Fibroblast of skin of back (primary cell): ENCODE measurements around the gene STAG1. TPM values are rescaled to one million over a fixed set of nuclear protein-coding genes. Genes with fewer than 3 reads are reported as not detected.
"Not testable (repeated sequence)": the region's sequence is repeated elsewhere in the genome, so short reads cannot be mapped to it uniquely, and the experiment has no call there.

Experiments used
- DNase-seq: peaks from one replicate; pipeline ENCODE4 v3.0.0-alpha.2; 2013
- polyA plus RNA-seq, 2 experiments: library from polyadenylated mRNA; unstranded; fragments of 120-200 nt; gene quantifications; one replicate each; pipeline ENCODE4 v1.2.1, GENCODE V29; 2013; ENCODE audit not compliant: insufficient read length in 2 of 2

Gene STAG1
- 25.0 TPM for polyA plus RNA-seq (2013, experiment 1 of 2; ENCODE audit: insufficient read length)
- polyA plus RNA-seq (2013, experiment 2 of 2; ENCODE audit: insufficient read length) = 19.5 TPM

DNA sequence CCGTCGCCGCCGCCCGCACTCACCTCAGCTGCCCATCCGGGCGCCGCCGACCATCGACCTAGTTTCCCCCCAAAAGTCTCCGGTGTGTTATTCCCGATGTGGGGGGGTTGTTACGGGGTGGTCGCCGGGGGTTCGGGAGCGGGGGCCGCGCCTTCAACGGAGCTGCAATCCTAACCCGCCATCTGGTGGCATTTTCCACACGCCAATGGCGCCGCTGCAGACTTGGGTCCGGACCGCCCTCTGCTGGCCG, at the start of gene STAG1:
TSS of gene STAG1 (minus strand) at position 207 of the 250 bp plus-strand sequence. CDS start 121,480 bp downstream, outside the sequence.
- no peak for DNase-seq

GRCh38 chr3:136801146-136801545, 49.0 kb upstream of the STAG1 start:
- DNase-seq = not testable (repeated sequence)

- DNase-seq = no peak
Measured at GRCh38 chr3:136792556-136793330, 40.6 kb upstream of the STAG1 start.

DNA sequence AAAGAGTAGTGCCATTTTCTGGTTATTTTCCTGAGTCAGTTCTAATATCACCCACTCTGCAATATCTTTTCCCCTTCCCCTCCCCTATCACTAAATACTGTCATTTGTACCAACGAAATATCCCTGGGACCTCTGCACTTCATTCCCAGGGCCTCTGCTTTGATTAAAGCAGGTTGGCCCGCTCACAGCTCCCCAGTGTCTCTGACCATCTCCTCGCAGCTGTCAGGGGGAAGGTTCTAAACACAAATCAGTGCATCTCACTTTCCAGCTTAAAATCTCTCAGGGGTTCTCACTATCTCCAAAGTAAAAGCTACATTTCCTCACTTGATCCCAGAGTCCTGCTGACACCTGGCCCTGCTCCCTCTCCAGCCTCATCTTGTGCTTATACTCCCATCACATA, 38.6 kb upstream of the STAG1 start:
- DNase-seq = no peak

- DNase-seq = no peak
Measured at GRCh38 chr3:136789976-136790375, 37.8 kb upstream of the STAG1 start.

GRCh38 chr3:136788154-136788553, 36.0 kb upstream of the STAG1 start:
- no peak for DNase-seq

- peak; percentile 30 for DNase-seq
Measured at GRCh38 chr3:136787349-136787748, 35.2 kb upstream of the STAG1 start.

GRCh38 chr3:136783708-136784191, 31.6 kb upstream of the STAG1 start:
- no peak for DNase-seq

GRCh38 chr3:136780741-136781140, 28.6 kb upstream of the STAG1 start:
- DNase-seq = no peak

- DNase-seq = peak; percentile 53
Measured at GRCh38 chr3:136778865-136779264, 26.7 kb upstream of the STAG1 start.

GRCh38 chr3:136772709-136773108, 20.5 kb upstream of the STAG1 start:
- peak; percentile 35 for DNase-seq

DNA sequence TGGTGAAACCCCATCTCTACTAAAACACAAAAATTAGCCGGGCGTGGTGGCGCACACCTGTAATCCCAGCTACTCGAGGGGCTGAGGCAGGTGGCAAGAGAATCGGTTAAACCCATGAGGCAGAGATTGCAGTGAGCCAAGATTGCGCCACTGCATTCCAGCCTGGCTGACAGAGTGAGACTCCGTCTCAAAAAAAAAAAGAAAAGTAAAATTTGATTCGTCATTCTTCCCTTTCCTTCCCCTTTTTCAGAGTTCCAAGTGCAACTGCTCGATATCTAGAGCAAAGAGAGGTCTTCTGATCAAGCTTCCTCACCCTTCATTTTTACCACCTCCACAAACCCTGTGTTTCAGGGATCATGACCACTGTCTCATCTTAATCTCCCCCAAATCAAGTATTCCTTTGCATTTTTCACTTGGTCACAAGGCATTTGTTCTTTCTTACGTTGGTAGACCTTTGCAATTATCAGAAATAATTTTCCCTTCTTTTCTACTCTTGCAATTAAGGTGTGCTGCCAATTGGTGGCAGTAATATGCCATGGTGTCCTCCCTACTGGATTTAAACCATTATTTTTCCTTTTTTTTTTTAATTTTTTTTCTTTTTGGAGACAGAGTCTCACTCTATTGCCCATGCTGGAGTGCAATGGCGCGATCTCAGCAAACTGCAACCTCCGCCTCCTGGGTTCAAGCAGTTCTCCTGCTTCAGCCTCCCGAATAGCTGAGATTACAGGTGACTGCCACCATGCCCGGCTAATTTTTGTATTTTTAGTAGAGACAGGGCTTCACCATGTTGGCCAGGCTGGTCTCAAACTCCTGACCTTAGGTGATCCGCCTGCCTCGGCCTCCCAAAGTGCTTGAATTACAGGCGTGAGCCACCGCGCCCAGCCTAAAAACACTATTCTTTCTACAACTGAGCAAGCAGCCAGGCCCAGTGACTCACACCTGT, 6.3 kb upstream of the STAG1 start:
- not testable (repeated sequence) for DNase-seq

- no peak for DNase-seq
Measured at GRCh38 chr3:136755192-136755591, 3.0 kb upstream of the STAG1 start.

GRCh38 chr3:136753326-136753939, 1.3 kb upstream of the STAG1 start:
- DNase-seq = no peak

GRCh38 chr3:136752422-136753325, 496 bp upstream of the STAG1 start:
- DNase-seq = peak; percentile 97

DNA sequence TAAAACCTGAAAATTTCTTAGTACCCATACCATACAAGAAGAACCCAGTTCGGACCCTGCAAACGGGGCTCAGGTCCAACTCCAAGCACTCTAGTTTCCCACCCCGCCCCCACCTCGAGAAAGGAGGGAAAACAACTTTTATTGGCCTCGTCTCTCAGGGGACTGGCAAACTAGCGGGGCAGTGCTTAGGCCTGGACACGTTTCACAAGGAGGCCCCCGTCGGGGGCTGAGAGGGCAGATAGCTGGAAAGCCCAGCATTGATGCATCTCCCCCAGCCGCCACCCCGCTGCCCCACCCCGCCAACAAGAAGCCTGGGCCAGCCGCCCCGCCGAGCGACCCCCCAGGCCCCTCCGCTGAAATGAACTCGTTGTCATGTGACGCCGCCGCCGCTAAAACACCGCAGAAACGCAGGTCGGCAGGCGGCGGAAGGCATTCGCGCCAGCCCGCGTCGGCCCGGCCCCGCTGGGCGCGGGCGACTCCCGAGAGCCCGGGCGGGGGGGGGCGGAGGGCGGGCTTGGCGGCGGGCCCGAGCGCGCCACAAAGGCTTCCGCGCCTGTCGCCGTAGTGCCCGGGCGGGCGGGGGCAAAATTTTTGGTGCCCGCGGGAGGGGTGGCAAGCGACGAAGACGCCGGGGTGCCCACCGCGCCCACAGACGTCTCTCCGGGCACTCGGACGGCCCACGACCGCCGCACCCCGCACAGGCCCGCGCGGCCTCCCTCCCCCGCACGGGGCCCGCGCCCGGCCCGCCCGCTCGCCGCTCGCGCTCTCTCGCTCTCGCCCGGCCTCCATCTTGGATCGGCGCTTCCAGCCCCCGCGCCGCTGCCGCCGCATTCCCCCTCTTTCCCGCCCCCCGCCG, 634 bp downstream of the STAG1 start:
- peak; percentile 84 for DNase-seq

- DNase-seq = peak; percentile 64
Measured at GRCh38 chr3:136750897-136751315, 1.3 kb downstream of the STAG1 start.

GRCh38 chr3:136750209-136750896, 1.8 kb downstream of the STAG1 start:
- no peak for DNase-seq

- DNase-seq = not testable (repeated sequence)
Measured at GRCh38 chr3:136749602-136750001, 2.6 kb downstream of the STAG1 start.

DNA sequence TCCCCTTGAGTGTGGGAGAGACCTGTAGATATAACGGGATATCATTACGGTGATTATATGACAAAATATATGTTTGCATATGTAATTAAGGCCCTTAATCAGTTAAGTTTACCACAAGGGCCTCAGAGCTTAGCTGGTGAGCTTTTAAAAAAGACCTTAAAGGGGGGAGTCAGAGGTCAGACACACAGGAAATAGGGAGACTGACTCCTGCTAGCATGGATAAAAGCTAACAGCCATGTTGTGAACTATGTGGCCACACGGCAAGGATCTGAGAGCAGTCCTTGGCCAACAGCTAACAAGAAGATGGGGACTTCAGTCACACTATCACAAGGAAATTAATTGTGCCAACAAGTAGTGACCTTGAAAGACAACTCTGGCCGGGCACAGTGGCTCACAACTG, 3.1 kb downstream of the STAG1 start:
- no peak for DNase-seq
